ENCODE measurements around the gene APLP2.
"Not testable (repeated sequence)": the region's sequence is repeated elsewhere in the genome, so short reads cannot be mapped to it uniquely, and the experiment has no call there.

APLP2 gene

DNA sequence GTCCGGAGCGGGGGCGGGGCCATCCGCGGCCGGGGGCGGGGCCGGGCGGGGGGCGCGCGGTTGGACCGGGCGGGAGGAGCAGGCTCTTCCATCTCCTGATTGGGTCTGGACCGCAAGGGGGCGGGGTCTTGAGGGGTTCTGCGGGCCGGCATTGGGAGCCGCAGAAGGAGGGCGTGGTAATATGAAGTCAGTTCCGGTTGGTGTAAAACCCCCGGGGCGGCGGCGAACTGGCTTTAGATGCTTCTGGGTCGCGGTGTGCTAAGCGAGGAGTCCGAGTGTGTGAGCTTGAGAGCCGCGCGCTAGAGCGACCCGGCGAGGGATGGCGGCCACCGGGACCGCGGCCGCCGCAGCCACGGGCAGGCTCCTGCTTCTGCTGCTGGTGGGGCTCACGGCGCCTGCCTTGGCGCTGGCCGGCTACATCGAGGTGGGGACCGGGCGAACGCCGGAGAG, at the start of gene APLP2:
Gene APLP2 (plus strand): TSS at position 236 of the 450 bp plus-strand sequence. CDS start 84 bp downstream, at position 320.
- Histone ChIP-seq H3K36me3 (ENCODE audit: low read length) (no peaks in the 10 kb centered on the region), H3K9me2 (replicated peaks; ENCODE audit: insufficient read depth, low read length) (no peaks in the 10 kb centered on the region), H3K27me3 (ENCODE audit: low read length) (no peaks in the 10 kb centered on the region), H3K9me3 (ENCODE audit: insufficient read depth, low read length) (no peaks in the 10 kb centered on the region), H3K4me2 (ENCODE audit: low read depth, low read length, poor library complexity, severe bottlenecking) (peak within 1 kb of the TSS; percentile 98), H3K4me3 (ENCODE audit: insufficient read depth, low read length, poor library complexity, severe bottlenecking) (peak within 1 kb of the TSS; percentile 69), H2AFZ (ENCODE audit: low read depth, low read length, severe bottlenecking) (peak within 1 kb of the TSS; percentile 93), H3K79me2 (ENCODE audit: insufficient read depth, low read length) (peaks cover 43% of the 10 kb centered on the region), H4K20me1 (ENCODE audit: low read depth, low read length) (0 out of 2 replicates have a peak, but pooled peaks cover 3% of the 10 kb centered on the region), H3K9ac (ENCODE audit: low read length) (peak within 1 kb of the TSS; percentile 75), H3F3A (ENCODE audit: insufficient read depth) (no peaks in the 10 kb centered on the region), H3K27ac (ENCODE audit: low read depth, low read length) (peak within 1 kb of the TSS; percentile 74)
- TF ChIP-seq, protein P1, sequence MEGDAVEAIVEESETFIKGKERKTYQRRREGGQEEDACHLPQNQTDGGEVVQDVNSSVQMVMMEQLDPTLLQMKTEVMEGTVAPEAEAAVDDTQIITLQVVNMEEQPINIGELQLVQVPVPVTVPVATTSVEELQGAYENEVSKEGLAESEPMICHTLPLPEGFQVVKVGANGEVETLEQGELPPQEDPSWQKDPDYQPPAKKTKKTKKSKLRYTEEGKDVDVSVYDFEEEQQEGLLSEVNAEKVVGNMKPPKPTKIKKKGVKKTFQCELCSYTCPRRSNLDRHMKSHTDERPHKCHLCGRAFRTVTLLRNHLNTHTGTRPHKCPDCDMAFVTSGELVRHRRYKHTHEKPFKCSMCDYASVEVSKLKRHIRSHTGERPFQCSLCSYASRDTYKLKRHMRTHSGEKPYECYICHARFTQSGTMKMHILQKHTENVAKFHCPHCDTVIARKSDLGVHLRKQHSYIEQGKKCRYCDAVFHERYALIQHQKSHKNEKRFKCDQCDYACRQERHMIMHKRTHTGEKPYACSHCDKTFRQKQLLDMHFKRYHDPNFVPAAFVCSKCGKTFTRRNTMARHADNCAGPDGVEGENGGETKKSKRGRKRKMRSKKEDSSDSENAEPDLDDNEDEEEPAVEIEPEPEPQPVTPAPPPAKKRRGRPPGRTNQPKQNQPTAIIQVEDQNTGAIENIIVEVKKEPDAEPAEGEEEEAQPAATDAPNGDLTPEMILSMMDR (IDR thresholded peaks at IDR 0.05; ENCODE audit: insufficient read depth, low read length, poor library complexity, severe bottlenecking): no peak
- no peak for TF ChIP-seq EZH2phosphoT487 (conservative IDR thresholded peaks at IDR 0.05; ENCODE audit: low read length)

DNA sequence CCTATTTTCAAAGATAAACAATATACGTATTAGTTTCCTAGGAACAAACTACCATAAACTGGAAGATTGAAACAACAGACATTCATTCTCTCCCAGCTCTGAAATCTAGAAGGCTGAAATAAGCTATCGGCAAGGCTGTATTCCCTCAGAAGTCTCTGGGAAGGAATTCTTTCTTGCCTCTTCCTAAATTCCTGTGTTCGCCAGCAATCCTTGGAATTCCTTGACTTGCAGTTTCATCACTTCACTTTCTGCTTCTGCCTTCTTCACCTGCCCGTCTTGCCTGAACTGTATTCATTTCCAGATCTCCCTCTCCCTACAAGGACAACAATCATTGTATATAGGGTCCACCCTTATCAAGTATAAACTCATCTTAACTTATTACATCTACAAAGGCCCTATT, 49.4 kb upstream of the APLP2 start:
- Histone ChIP-seq H3F3A (ENCODE audit: insufficient read depth) (peaks cover 22% of the 10 kb centered on the region; the same call in 1 of the 2 replicates), H4K20me1 (ENCODE audit: low read depth, low read length) (no peaks in the 10 kb centered on the region), H3K4me2 (ENCODE audit: low read depth, low read length, poor library complexity, severe bottlenecking) (no peak overlapping the region), H3K36me3 (ENCODE audit: low read length) (no peaks in the 10 kb centered on the region), H3K27me3 (ENCODE audit: low read length) (no peaks in the 10 kb centered on the region), H3K9me3 (ENCODE audit: insufficient read depth, low read length) (no peaks in the 10 kb centered on the region), H3K4me3 (ENCODE audit: insufficient read depth, low read length, poor library complexity, severe bottlenecking) (no peak overlapping the region), H3K9me2 (replicated peaks; ENCODE audit: insufficient read depth, low read length) (no peaks in the 10 kb centered on the region), H2AFZ (ENCODE audit: low read depth, low read length, severe bottlenecking) (no peak overlapping the region), H3K79me2 (ENCODE audit: insufficient read depth, low read length) (no peaks in the 10 kb centered on the region), H3K9ac (ENCODE audit: low read length) (no peak overlapping the region), H3K27ac (ENCODE audit: low read depth, low read length) (peak overlapping the region; percentile 81)
- TF ChIP-seq, protein P1 (IDR thresholded peaks at IDR 0.05; ENCODE audit: insufficient read depth, low read length, poor library complexity, severe bottlenecking): no peak
- TF ChIP-seq EZH2phosphoT487 (conservative IDR thresholded peaks at IDR 0.05; ENCODE audit: low read length): no peak

DNA sequence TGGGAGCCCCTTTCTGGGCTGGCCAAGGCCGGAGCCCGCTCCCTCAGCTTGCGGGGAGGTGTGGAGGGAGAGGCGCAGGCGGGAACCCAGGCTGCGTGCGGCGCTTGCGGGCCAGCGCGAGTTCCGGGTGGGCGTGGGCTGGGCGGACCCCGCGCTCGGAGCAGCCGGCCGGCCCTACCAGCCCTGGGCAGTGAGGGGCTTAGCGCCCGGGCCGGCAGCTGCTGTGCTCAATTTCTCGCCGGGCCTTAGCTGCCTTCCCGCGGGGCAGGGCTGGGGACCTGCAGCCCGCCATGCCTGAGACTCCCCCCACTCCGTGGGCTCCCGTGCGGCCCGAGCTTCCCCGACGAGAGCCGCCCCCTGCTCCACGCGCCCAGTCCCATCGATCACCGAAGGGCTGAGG, 48.1 kb upstream of the APLP2 start:
- H3K36me3 ChIP-seq (ENCODE audit: low read length); H3K9me3 ChIP-seq (ENCODE audit: insufficient read depth, low read length): not testable (repeated sequence)

DNA sequence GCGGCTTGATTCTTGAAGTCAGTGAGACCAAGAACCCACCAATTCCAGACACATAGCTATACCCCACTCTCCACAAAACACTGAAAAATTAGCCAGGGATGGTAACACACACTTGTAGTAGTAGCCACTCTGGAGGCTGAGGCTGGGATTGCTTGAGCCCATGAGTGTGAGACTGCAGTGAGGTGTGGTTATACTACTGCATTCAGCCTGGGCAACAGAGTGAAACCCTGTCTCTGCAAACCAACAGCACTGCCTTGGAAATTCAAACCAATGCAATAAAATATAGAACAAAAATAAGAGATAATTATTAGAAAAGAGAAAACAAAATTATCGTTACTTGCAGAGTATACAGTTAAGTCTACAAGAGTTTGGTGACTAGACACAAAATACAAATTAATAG, 46.9 kb upstream of the APLP2 start:
- Histone ChIP-seq H3K4me3 (ENCODE audit: insufficient read depth, low read length, poor library complexity, severe bottlenecking) (no peak overlapping the region), H2AFZ (ENCODE audit: low read depth, low read length, severe bottlenecking) (no peak overlapping the region), H3K36me3 (ENCODE audit: low read length) (no peaks in the 10 kb centered on the region), H3F3A (ENCODE audit: insufficient read depth) (peaks cover 18% of the 10 kb centered on the region; the same call in 1 of the 2 replicates), H3K27me3 (ENCODE audit: low read length) (no peaks in the 10 kb centered on the region), H3K4me2 (ENCODE audit: low read depth, low read length, poor library complexity, severe bottlenecking) (no peak overlapping the region), H3K9me2 (replicated peaks; ENCODE audit: insufficient read depth, low read length) (no peaks in the 10 kb centered on the region), H3K27ac (ENCODE audit: low read depth, low read length) (no peak overlapping the region), H3K9ac (ENCODE audit: low read length) (no peak overlapping the region), H4K20me1 (ENCODE audit: low read depth, low read length) (no peaks in the 10 kb centered on the region), H3K9me3 (ENCODE audit: insufficient read depth, low read length) (no peaks in the 10 kb centered on the region), H3K79me2 (ENCODE audit: insufficient read depth, low read length) (no peaks in the 10 kb centered on the region)
- no peak for TF ChIP-seq EZH2phosphoT487 (conservative IDR thresholded peaks at IDR 0.05; ENCODE audit: low read length)
- TF ChIP-seq, protein P1 (IDR thresholded peaks at IDR 0.05; ENCODE audit: insufficient read depth, low read length, poor library complexity, severe bottlenecking): no peak

More for the DNA sequence above, 48.1 kb upstream of the APLP2 start:
- not testable (repeated sequence) for H3K4me3 ChIP-seq (ENCODE audit: insufficient read depth, low read length, poor library complexity, severe bottlenecking); H3K79me2 ChIP-seq (ENCODE audit: insufficient read depth, low read length); H3K9me2 ChIP-seq (replicated peaks; ENCODE audit: insufficient read depth, low read length); H3K27ac ChIP-seq (ENCODE audit: low read depth, low read length); H3K4me2 ChIP-seq (ENCODE audit: low read depth, low read length, poor library complexity, severe bottlenecking); H3K27me3 ChIP-seq (ENCODE audit: low read length); H4K20me1 ChIP-seq (ENCODE audit: low read depth, low read length); H2AFZ ChIP-seq (ENCODE audit: low read depth, low read length, severe bottlenecking); H3K9ac ChIP-seq (ENCODE audit: low read length)
- peaks cover 22% of the 10 kb centered on the region; the same call in 1 of the 2 replicates for H3F3A ChIP-seq (ENCODE audit: insufficient read depth)
